ENCODE data around the gene STPG2.

- TF ChIP-seq CTCF (IDR thresholded peaks at IDR 0.05) (no peak), POLR2AphosphoS5 (IDR thresholded peaks at IDR 0.05; ENCODE audit: low read depth, low read length) (no peak)
These were observed 306.6 kb downstream of the STPG2 start for GRCh38 chr4:97836662-97837061.

Data from Panc1 (cell line).